PC-3 (cell line): ENCODE results near the gene CNTN1. TPM values are rescaled to one million over a fixed set of nuclear protein-coding genes. Genes with fewer than 3 reads are reported as not detected.

Source experiments
- ATAC-seq: fragments of 200-7000 bp; cut with Tn5 transposase; 2 replicates; pipeline ENCODE4 v1.9.1; 2020; ENCODE audit warnings: mild to moderate bottlenecking, moderate library complexity
- BruUV-seq: library from RNA; stranded (reverse); fragments of 400-500 nt; replicated peaks from 2 replicates; lab custom pipeline; 2021; lab: Mats Ljungman, UMichigan
- CTCF ChIA-PET: fragments of 300-600 bp; sonication (Branson Sonifier 250); formaldehyde crosslinking; loops from one replicate; lab custom pipeline; 2022; ENCODE audit warnings: antibody characterized with exemption; lab: Charles Lee
- POLR2A ChIA-PET: fragments of 300-600 bp; sonication (Branson Sonifier 250); formaldehyde crosslinking; loops from one replicate; lab custom pipeline; 2022; ENCODE audit warnings: antibody characterized with exemption; ENCODE audit not compliant: unreplicated experiment; lab: Charles Lee
- DNase-seq: peaks from one replicate; pipeline ENCODE4 v3.0.0-alpha.2; 2015
- H2AFZ ChIP-seq: fragments of 300-600 bp; sonication (generic); 2 replicates; pipeline ENCODE4 v1.6.0; 2016; ENCODE audit warnings: antibody characterized with exemption, low read length
- H3F3A ChIP-seq: fragments of 300-600 bp; sonication (generic); one replicate; pipeline ENCODE4 v1.6.0; 2017; ENCODE audit warnings: antibody characterized with exemption, low read length, control low read depth, mild to moderate bottlenecking; ENCODE audit not compliant: unreplicated experiment
- H3K27ac ChIP-seq: fragments of 300-600 bp; sonication (generic); 2 replicates; pipeline ENCODE4 v1.5.1; 2016; ENCODE audit warnings: mild to moderate bottlenecking, low read length
- H3K27me3 ChIP-seq: fragments of 300-600 bp; sonication (generic); 2 replicates; pipeline ENCODE4 v1.6.1; 2016; ENCODE audit warnings: low read length, mixed read lengths
- H3K36me3 ChIP-seq: fragments of 300-600 bp; sonication (generic); 2 replicates; pipeline ENCODE4 v1.6.1; 2016; ENCODE audit warnings: low read depth, mixed run types, low read length, mixed read lengths
- H3K4me1 ChIP-seq: fragments of 300-600 bp; sonication (generic); 2 replicates; pipeline ENCODE4 v1.5.1; 2016; ENCODE audit warnings: low read length; ENCODE audit not compliant: insufficient read depth
- H3K4me2 ChIP-seq: fragments of 300-600 bp; sonication (generic); 2 replicates; pipeline ENCODE4 v1.6.0; 2016; ENCODE audit warnings: low read length
- H3K4me3 ChIP-seq: fragments of 300-600 bp; sonication (generic); 2 replicates; pipeline ENCODE4 v1.5.1; 2016; ENCODE audit warnings: mild to moderate bottlenecking, low read length, mixed read lengths
- H3K79me2 ChIP-seq: fragments of 300-600 bp; sonication (generic); 2 replicates; pipeline ENCODE4 v1.6.1; 2017; ENCODE audit warnings: low read length, mixed read lengths
- H3K9ac ChIP-seq: fragments of 300-600 bp; sonication (generic); 2 replicates; pipeline ENCODE4 v1.6.0; 2016; ENCODE audit warnings: mild to moderate bottlenecking, low read length
- H3K9me2 ChIP-seq: fragments of 300-600 bp; sonication (generic); replicated peaks from 2 replicates; pipeline ENCODE4 v1.6.1; 2016; ENCODE audit warnings: mixed run types, low read length, mixed read lengths
- H3K9me3 ChIP-seq: fragments of 300-600 bp; sonication (generic); 2 replicates; pipeline ENCODE4 v1.6.1; 2016; ENCODE audit warnings: low read length, mixed read lengths
- H4K20me1 ChIP-seq: fragments of 300-600 bp; sonication (generic); 2 replicates; pipeline ENCODE4 v1.6.1; 2016; ENCODE audit warnings: low read length, mixed read lengths
- EZH2 ChIP-seq: fragments of 300-600 bp; sonication (generic); IDR thresholded peaks from one replicate; pipeline ENCODE4 v1.6.1; 2017; ENCODE audit warnings: antibody characterized with exemption, mild to moderate bottlenecking, low read length; ENCODE audit not compliant: unreplicated experiment
- EZH2phosphoT487 ChIP-seq: fragments of 300-600 bp; sonication (generic); IDR thresholded peaks from 2 replicates; pipeline ENCODE4 v1.6.1; 2018; ENCODE audit warnings: mild to moderate bottlenecking, antibody characterized with exemption, low read length, borderline replicate concordance
- intact Hi-C: fragments of 100-400 bp; cut with micrococcal nuclease; formaldehyde crosslinking; loops from 2 replicates; pipeline ENCODE4 v1.9.0; 2023
- total RNA-seq: library from RNA; depleted of rRNA; stranded (reverse); fragments of >200 nt; gene quantifications from 2 replicates; pipeline ENCODE4 v1.2.3, GENCODE V29; 2014
- TF ChIP-seq, protein P1 (sequence below): fragments of 300-600 bp; sonication (generic); conservative IDR thresholded peaks from 2 replicates; pipeline ENCODE4 v1.5.1; 2017; ENCODE audit warnings: antibody characterized with exemption, low read depth, mild to moderate bottlenecking, low read length

The CNTN1 gene
- total RNA-seq, 1 experiment from 2014 or later: not detected

DNA sequence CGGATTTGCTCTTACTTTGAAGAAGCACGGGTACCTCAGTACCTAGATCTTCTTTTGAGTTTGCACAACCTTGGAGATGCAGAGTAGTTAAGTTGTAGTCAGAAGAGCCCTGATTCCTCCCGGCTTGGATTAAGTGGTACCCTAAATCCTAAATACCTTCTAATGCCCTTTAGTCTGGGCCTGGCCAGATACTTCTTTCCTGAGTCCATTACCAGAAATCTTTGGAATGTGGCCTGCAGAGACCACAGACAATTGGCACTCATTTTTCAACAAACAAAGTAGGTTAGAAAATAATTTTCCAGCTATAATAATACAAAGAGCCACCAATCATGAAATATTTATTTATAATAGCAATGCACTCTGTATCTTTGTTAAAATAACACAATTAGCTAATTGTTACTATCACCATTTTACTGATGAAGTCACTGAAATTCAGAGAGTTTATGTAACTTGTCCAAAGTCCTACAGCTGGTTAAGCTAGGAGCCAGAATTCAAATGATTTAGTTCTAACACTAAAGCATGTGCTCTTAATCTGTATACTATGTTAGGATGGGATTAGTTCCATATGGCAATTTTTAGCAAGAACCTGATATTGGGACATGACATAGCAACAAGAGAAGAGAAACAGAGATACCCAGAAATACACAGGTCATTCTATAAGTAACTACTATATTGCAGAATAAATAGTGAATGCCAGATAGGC is 363.8 kb downstream of the CNTN1 start:
- Histone ChIP-seq H3K4me2 (no peak overlapping the region), H4K20me1 (no peaks in the 10 kb centered on the region), H3F3A (no peaks in the 10 kb centered on the region), H3K27ac (no peak overlapping the region), H3K4me1 (no peaks in the 10 kb centered on the region), H3K4me3 (no peak overlapping the region), H3K27me3 (no peaks in the 10 kb centered on the region), H2AFZ (no peak overlapping the region), H3K9me2 (no peaks in the 10 kb centered on the region), H3K79me2 (no peaks in the 10 kb centered on the region), H3K9ac (no peak overlapping the region), H3K36me3 (no peaks in the 10 kb centered on the region), H3K9me3 (no peaks in the 10 kb centered on the region)
- intact Hi-C loops: no loop called here
- POLR2A ChIA-PET: no interaction called here
- ATAC-seq (no peak), DNase-seq (peak; percentile 15)
- no TSS peak for BruUV-seq
- CTCF ChIA-PET: no interaction called here
- no peak for TF ChIP-seq EZH2phosphoT487
- no peak for TF ChIP-seq EZH2
- TF ChIP-seq, protein P1, sequence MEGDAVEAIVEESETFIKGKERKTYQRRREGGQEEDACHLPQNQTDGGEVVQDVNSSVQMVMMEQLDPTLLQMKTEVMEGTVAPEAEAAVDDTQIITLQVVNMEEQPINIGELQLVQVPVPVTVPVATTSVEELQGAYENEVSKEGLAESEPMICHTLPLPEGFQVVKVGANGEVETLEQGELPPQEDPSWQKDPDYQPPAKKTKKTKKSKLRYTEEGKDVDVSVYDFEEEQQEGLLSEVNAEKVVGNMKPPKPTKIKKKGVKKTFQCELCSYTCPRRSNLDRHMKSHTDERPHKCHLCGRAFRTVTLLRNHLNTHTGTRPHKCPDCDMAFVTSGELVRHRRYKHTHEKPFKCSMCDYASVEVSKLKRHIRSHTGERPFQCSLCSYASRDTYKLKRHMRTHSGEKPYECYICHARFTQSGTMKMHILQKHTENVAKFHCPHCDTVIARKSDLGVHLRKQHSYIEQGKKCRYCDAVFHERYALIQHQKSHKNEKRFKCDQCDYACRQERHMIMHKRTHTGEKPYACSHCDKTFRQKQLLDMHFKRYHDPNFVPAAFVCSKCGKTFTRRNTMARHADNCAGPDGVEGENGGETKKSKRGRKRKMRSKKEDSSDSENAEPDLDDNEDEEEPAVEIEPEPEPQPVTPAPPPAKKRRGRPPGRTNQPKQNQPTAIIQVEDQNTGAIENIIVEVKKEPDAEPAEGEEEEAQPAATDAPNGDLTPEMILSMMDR: no peak

DNA sequence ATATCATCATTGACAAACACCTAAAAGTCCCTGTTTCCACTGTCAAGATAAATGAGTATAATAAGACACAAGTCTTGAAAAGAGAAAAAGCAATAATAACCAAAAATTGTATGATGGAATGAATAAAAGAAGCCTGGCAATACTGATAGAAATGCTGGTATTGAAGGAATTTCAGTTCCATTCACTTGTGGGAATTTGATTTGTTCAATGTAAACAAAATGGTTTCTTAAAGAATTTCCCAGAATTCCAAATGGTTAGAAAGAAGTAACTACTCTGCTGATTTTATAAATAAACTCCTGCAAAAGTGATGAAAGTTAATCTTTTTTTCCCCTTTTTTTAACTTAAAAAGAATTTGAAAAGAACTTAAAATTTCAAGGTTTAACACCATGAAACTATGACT is 366.0 kb downstream of the CNTN1 start:
- ATAC-seq (no peak), DNase-seq (no peak)
- intact Hi-C loops: no loop called here
- Histone ChIP-seq H3K9ac (no peak overlapping the region), H2AFZ (no peak overlapping the region), H3K27ac (no peak overlapping the region), H3K4me1 (no peaks in the 10 kb centered on the region), H3K9me2 (no peaks in the 10 kb centered on the region), H3K4me2 (no peak overlapping the region), H3K4me3 (no peak overlapping the region), H3K27me3 (no peaks in the 10 kb centered on the region), H3K9me3 (no peaks in the 10 kb centered on the region), H3F3A (no peaks in the 10 kb centered on the region), H4K20me1 (no peaks in the 10 kb centered on the region), H3K79me2 (no peaks in the 10 kb centered on the region), H3K36me3 (no peaks in the 10 kb centered on the region)
- TF ChIP-seq EZH2 (no peak), EZH2phosphoT487 (no peak)
- TF ChIP-seq, protein P1: no peak
- POLR2A ChIA-PET: no interaction called here
- no TSS peak for BruUV-seq
- CTCF ChIA-PET: no interaction called here

DNA sequence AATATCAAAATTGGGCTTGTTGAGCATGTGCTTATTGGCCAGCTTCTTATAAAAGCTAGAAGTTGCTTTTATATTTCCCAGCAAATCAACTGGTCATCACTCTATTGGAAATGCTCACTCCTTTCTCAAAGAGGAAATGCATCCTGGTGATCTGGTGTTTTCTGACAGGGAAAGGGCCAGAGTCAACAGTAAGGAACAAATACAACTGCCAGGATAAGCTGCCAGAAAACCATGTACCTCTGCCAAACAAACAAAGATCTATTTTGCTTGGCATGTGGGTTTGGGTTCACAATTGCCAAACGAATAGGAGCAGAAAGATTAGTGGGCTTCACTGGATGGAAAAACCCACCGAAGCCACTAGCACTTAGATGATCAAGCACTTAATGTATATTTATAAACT is 369.0 kb downstream of the CNTN1 start:
- Histone ChIP-seq H3K36me3 (no peaks in the 10 kb centered on the region), H3K9me3 (no peaks in the 10 kb centered on the region), H3K4me2 (no peak overlapping the region), H3K9ac (no peak overlapping the region), H3K9me2 (no peaks in the 10 kb centered on the region), H3K27me3 (no peaks in the 10 kb centered on the region), H3K4me1 (no peaks in the 10 kb centered on the region), H3K27ac (no peak overlapping the region), H2AFZ (no peak overlapping the region), H3F3A (no peaks in the 10 kb centered on the region), H3K4me3 (no peak overlapping the region), H3K79me2 (no peaks in the 10 kb centered on the region), H4K20me1 (no peaks in the 10 kb centered on the region)
- CTCF ChIA-PET: no interaction called here
- TF ChIP-seq, protein P1: no peak
- TF ChIP-seq EZH2 (no peak), EZH2phosphoT487 (no peak)
- no TSS peak for BruUV-seq
- POLR2A ChIA-PET: no interaction called here
- no peak for ATAC-seq
- no peak for DNase-seq
- intact Hi-C loops: no loop called here
